Liver (tissue), 3 donors: ENCODE results near the gene C3orf85.

Experiments
- ATF3 ChIP-seq: IDR thresholded peaks from 2 replicates; pipeline ENCODE4 v1.6.1; 2016; ENCODE audit warnings: antibody characterized with exemption
- CTCF ChIP-seq: fragments of 150-350 bp; IDR thresholded peaks from 2 replicates; pipeline ENCODE4 v1.5.1; 2017; ENCODE audit warnings: improper control_type of control experiment, low read depth, low read length; ENCODE audit not compliant: missing input control
- EGR1 ChIP-seq, 2 donors: IDR thresholded peaks; 2 replicates each; pipeline ENCODE4 v1.6.1; 2016 to 2018; ENCODE audit warnings: antibody characterized with exemption in 2 of 2, low read depth in 2 of 2
- HNF4A ChIP-seq, 2 donors: conservative IDR thresholded peaks; 2 replicates each; pipeline ENCODE4 v1.6.1; 2016; ENCODE audit warnings: antibody characterized with exemption in 2 of 2, mild to moderate bottlenecking in 2 of 2
- JUND ChIP-seq, 2 donors: IDR thresholded peaks; 2 replicates each; pipeline ENCODE4 v1.6.1; 2016; ENCODE audit warnings: antibody characterized with exemption in 2 of 2
- MAX ChIP-seq: IDR thresholded peaks from 2 replicates; pipeline ENCODE4 v1.6.1; 2016; ENCODE audit warnings: antibody characterized with exemption
- RAD21 ChIP-seq, 2 donors: IDR thresholded peaks; 2 replicates each; pipeline ENCODE4 v1.6.1; 2016; ENCODE audit warnings: antibody characterized with exemption in 2 of 2, mild to moderate bottlenecking in 2 of 2
- SP1 ChIP-seq: IDR thresholded peaks from 2 replicates; pipeline ENCODE4 v1.6.1; 2018; ENCODE audit warnings: antibody characterized with exemption, mild to moderate bottlenecking
- TAF1 ChIP-seq: conservative IDR thresholded peaks from 2 replicates; pipeline ENCODE4 v1.6.1; 2016; ENCODE audit warnings: antibody characterized with exemption, mild to moderate bottlenecking
- ZBTB33 ChIP-seq: IDR thresholded peaks from 2 replicates; pipeline ENCODE4 v1.6.1; 2016; ENCODE audit warnings: antibody characterized with exemption
- donor health status: healthy.
- donor health status: healthy.

- TF ChIP-seq CTCF (no peak), ATF3 (no peak), JUND (IDR thresholded peaks at IDR 0.05) (no peak), SP1 (no peak), MAX (no peak), TAF1 (no peak), ZBTB33 (no peak), EGR1 (IDR thresholded peaks at IDR 0.05; ENCODE audit: low read depth in 2 of 2) (no peak), HNF4A (conservative IDR thresholded peaks at IDR 0.05) (peak; percentile 45 to 50), RAD21 (IDR thresholded peaks at IDR 0.05) (no peak)
Measured at GRCh38 chr3:109131276-109131675, 5.2 kb upstream of the C3orf85 start.
